GM19099 (cell line): ENCODE results near the gene PHKA2.

Experiments used
- POLR2A ChIP-seq: IDR thresholded peaks from 3 replicates; pipeline ENCODE4 v1.6.1; 2011; ENCODE audit warnings: low read depth; ENCODE audit not compliant: insufficient read length; ENCODE audit errors: extremely low read depth

PHKA2 gene

DNA sequence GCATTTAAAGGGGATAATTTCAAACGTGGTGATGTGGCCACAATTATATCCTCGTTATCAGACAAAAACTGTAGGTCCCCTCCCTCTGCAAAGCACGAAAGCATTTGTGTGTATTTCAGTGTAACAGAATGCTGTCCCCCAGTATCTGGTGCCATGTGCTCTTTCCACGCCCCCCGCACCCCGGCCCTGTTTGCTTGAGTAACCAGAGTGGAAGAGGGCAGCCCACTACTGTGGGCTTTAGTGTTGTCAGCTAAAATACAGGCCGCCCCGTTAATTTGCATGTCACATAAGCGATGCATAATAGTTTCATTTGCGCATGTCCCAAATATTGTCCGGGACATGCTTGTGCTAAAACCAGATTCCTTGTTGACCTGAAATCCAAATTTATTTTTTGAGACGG is 110.1 kb downstream of the PHKA2 start:
- TF ChIP-seq POLR2A: no peak

- no peak for TF ChIP-seq POLR2A
Observed at GRCh38 chrX:18873189-18873791, 110.6 kb downstream of the PHKA2 start.

DNA sequence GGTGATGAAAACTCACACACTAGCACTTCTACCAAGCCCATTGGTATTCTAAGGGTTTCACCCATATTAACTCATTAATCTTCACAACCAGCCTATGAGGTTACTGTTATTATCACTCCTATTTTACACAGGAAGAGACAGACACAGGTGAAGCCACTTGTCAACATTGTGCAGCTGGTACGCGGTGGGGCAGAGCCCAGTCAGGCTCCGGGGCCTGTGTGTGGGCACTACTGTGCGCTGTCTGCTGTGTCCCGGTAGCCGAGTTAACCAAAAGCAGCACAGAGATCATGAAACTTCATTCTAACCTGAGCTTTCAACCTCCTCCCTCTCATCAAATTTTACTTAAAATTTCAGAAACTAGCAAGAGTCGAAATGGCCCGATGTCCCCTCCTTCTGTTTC is 111.3 kb downstream of the PHKA2 start:
- TF ChIP-seq POLR2A: no peak

GRCh38 chrX:18871970-18872369 is 111.9 kb downstream of the PHKA2 start:
- TF ChIP-seq POLR2A: no peak

GRCh38 chrX:18871161-18871890 is 112.6 kb downstream of the PHKA2 start:
- TF ChIP-seq POLR2A: no peak

GRCh38 chrX:18864390-18864920 is 119.5 kb downstream of the PHKA2 start:
- TF ChIP-seq POLR2A: no peak

- no peak for TF ChIP-seq POLR2A
Observed at GRCh38 chrX:18861511-18861910, 122.4 kb downstream of the PHKA2 start.

DNA sequence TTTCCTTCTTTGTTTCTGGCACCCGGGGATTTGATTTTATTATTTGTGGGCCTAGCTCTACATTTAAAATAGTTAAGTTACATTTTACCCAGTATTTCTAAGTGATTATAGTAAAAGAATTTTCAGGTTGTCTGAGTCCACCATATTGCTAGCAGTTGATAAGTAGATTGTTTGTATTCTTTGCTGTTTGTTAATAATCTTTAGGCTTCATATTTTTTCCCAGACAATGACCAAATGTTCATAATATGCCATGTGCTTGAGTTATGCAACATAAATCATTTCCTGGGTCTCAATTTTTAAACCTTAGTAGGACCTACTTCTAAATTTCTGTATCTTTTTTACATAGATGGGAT is 127.3 kb downstream of the PHKA2 start:
- TF ChIP-seq POLR2A: no peak

DNA sequence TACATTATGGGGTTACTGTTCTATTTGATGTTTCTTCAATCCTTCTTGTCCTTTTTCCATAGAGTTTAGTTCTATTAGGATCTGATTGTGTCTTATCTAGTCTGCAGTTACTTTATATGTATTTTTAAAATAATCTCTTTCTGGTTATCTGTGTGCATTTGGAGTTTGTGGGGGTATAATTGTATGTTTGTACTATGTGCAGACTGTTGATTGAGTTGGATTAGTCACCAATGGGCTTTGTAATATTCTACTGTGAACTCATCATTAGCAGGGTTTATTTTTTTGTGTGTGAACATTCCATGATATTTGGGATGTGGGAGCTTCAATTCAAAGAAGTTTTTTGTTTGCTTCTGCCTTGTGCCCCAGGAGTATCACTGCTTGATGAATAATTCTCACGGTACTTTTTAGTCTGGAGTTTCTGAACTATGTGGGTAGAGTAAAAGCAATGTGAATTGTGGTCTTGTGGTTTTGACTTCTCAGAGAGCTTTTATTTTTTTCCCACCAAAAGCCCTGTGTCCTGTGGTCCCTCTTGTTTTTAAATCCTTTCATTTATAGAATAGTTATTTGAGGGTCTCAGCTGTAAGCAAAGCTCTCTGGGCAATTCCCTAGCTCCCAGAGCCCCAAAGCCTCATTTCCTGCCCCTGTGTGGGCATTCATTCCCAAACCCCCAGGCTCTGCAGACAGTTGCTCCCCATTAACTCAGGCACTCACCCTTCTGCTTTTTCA is 127.8 kb downstream of the PHKA2 start:
- no peak for TF ChIP-seq POLR2A
